HEK293 (cell line): ENCODE data around the gene RAB5IF.

Source experiments
- CTCF ChIA-PET: fragments of 350-600 bp; formaldehyde crosslinking; extraction: SDS; loops from one replicate; lab custom pipeline; 2021; ENCODE audit warnings: antibody characterized with exemption; lab: Yijun Ruan, JAX
- POLR2A ChIA-PET: fragments of 300-600 bp; formaldehyde crosslinking; extraction: SDS; loops from one replicate; lab custom pipeline; 2020; ENCODE audit warnings: antibody characterized with exemption, inconsistent platforms; lab: Yijun Ruan, JAX
- H3K27ac ChIP-seq: fragments of 200-500 bp; sonication (Bioruptor generic); 2 replicates; pipeline ENCODE4 v1.5.1; 2014; ENCODE audit warnings: low read depth, low read length, control low read depth, inconsistent platforms; ENCODE audit errors: extremely low read depth
- H3K36me3 ChIP-seq, 2 experiments: fragments of 200-500 bp in 1 of 2; sonication (Bioruptor generic) in 1 of 2; 1 replicate in 1 of 2; 2 replicates in 1 of 2; pipeline ENCODE4 v1.5.1; 2014 to 2017; ENCODE audit warnings: inconsistent platforms in 2 of 2, low read length in 2 of 2; ENCODE audit not compliant: control insufficient read depth in 2 of 2, insufficient read depth in 1 of 2
- H3K4me1 ChIP-seq: fragments of 200-500 bp; sonication (Bioruptor generic); 2 replicates; pipeline ENCODE4 v1.5.1; 2014; ENCODE audit warnings: mild to moderate bottlenecking, low read length, inconsistent platforms; ENCODE audit not compliant: control insufficient read depth, insufficient read depth
- H3K4me3 ChIP-seq: 2 replicates; pipeline ENCODE4 v1.5.1; 2011; ENCODE audit warnings: low read depth, mild to moderate bottlenecking, control low read depth, low read length, moderate library complexity
- H3K9me3 ChIP-seq: fragments of 200-500 bp; sonication (Bioruptor generic); 2 replicates; pipeline ENCODE4 v1.5.1; 2014; ENCODE audit warnings: low read depth, low read length, inconsistent platforms; ENCODE audit not compliant: control insufficient read depth, insufficient read depth
- CTCF ChIP-seq: fragments of 450-650 bp; formaldehyde crosslinking; IDR thresholded peaks from 2 replicates; pipeline ENCODE4 v1.5.1; 2016; ENCODE audit warnings: missing biosample characterization, missing genetic modification characterization
- FEZF1 ChIP-seq: fragments of 450-650 bp; formaldehyde crosslinking; IDR thresholded peaks from 2 replicates; pipeline ENCODE4 v1.5.1; 2016; ENCODE audit warnings: missing biosample characterization, missing genetic modification characterization
- REST ChIP-seq: fragments of 450-650 bp; formaldehyde crosslinking; IDR thresholded peaks from 2 replicates; pipeline ENCODE4 v1.5.1; 2016; ENCODE audit warnings: missing biosample characterization, missing genetic modification characterization
- SETDB1 ChIP-seq: IDR thresholded peaks from one replicate; pipeline ENCODE4 v1.6.1; 2017; ENCODE audit warnings: mild to moderate bottlenecking, low read length, moderate library complexity, mixed read lengths; ENCODE audit not compliant: insufficient read length
- ZBTB17 ChIP-seq: fragments of 450-650 bp; formaldehyde crosslinking; IDR thresholded peaks from 2 replicates; pipeline ENCODE4 v1.5.1; 2016; ENCODE audit warnings: missing biosample characterization, missing genetic modification characterization
- ZNF114 ChIP-seq: fragments of 450-650 bp; formaldehyde crosslinking; IDR thresholded peaks from 2 replicates; pipeline ENCODE4 v1.5.0; 2017; ENCODE audit warnings: missing biosample characterization, missing genetic modification characterization
- ZNF121 ChIP-seq: fragments of 450-650 bp; formaldehyde crosslinking; IDR thresholded peaks from 2 replicates; pipeline ENCODE4 v1.5.1; 2016; ENCODE audit warnings: missing biosample characterization, missing genetic modification characterization
- ZNF132 ChIP-seq: fragments of 450-650 bp; formaldehyde crosslinking; IDR thresholded peaks from 2 replicates; pipeline ENCODE4 v1.5.1; 2017; ENCODE audit warnings: missing biosample characterization, missing genetic modification characterization, borderline replicate concordance
- ZNF138 ChIP-seq: fragments of 450-650 bp; formaldehyde crosslinking; IDR thresholded peaks from 2 replicates; pipeline ENCODE4 v1.5.1; 2016; ENCODE audit warnings: missing biosample characterization, missing genetic modification characterization, borderline replicate concordance
- ZNF146 ChIP-seq: fragments of 450-650 bp; formaldehyde crosslinking; IDR thresholded peaks from 2 replicates; pipeline ENCODE4 v1.5.1; 2016; ENCODE audit warnings: missing biosample characterization, missing genetic modification characterization
- ZNF16 ChIP-seq: fragments of 450-650 bp; formaldehyde crosslinking; IDR thresholded peaks from 2 replicates; pipeline ENCODE4 v1.5.1; 2016; ENCODE audit warnings: low read depth, missing biosample characterization, missing genetic modification characterization
- ZNF423 ChIP-seq: fragments of 450-650 bp; formaldehyde crosslinking; IDR thresholded peaks from 2 replicates; pipeline ENCODE4 v1.5.1; 2016; ENCODE audit warnings: missing biosample characterization, missing genetic modification characterization
- ZNF433 ChIP-seq: fragments of 450-650 bp; formaldehyde crosslinking; IDR thresholded peaks from 2 replicates; pipeline ENCODE4 v1.5.1; 2016; ENCODE audit warnings: missing biosample characterization, missing genetic modification characterization, low read depth
- ZNF449 ChIP-seq: fragments of 450-650 bp; formaldehyde crosslinking; IDR thresholded peaks from 2 replicates; pipeline ENCODE4 v1.5.1; 2017; ENCODE audit warnings: missing biosample characterization, mild to moderate bottlenecking, missing genetic modification characterization, moderate library complexity
- ZNF654 ChIP-seq: fragments of 450-650 bp; formaldehyde crosslinking; IDR thresholded peaks from 2 replicates; pipeline ENCODE4 v1.5.1; 2016; ENCODE audit warnings: low read depth, missing biosample characterization, missing genetic modification characterization
- ZNF747 ChIP-seq: fragments of 450-650 bp; formaldehyde crosslinking; IDR thresholded peaks from 2 replicates; pipeline ENCODE4 v1.5.1; 2016; ENCODE audit warnings: missing biosample characterization, missing genetic modification characterization
- ZNF76 ChIP-seq: fragments of 450-650 bp; formaldehyde crosslinking; IDR thresholded peaks from 2 replicates; pipeline ENCODE4; 2016; ENCODE audit warnings: low read depth, missing biosample characterization, missing genetic modification characterization, borderline replicate concordance
- ZSCAN30 ChIP-seq: fragments of 450-650 bp; IDR thresholded peaks from 2 replicates; pipeline ENCODE4 v1.5.1; 2018; ENCODE audit warnings: missing biosample characterization, mild to moderate bottlenecking, missing genetic modification characterization, moderate library complexity

Gene RAB5IF

GRCh38 chr20:36632147-36632486 is 26.5 kb downstream of the RAB5IF start (continued):
- TF ChIP-seq FEZF1, result no peak
- no peak for TF ChIP-seq ZNF747 (tag by site-specific recombination)
- TF ChIP-seq ZNF654 (tag by site-specific recombination), result no peak
- no peak for TF ChIP-seq ZNF16 (tag by site-specific recombination)

- no peak overlapping the region for H3K27ac ChIP-seq
- POLR2A ChIA-PET, result interaction anchor here (0.7 kb wide), 1 partner anchor 14 kb away, joined by 3 read pairs; no protein-coding TSS in a partner anchor
- no peak for TF ChIP-seq ZNF76 (tag by site-specific recombination)
- no peak for TF ChIP-seq ZNF423 (tag by site-specific recombination)
- no peak for TF ChIP-seq ZSCAN30 (tag by site-specific recombination)
- TF ChIP-seq ZNF138 (tag by site-specific recombination), result no peak
- no peak for TF ChIP-seq SETDB1
- no peak for TF ChIP-seq ZNF146 (tag by site-specific recombination)
- no peak for TF ChIP-seq ZNF132
- no peak for TF ChIP-seq ZBTB17
- no peak for TF ChIP-seq CTCF (tag by site-specific recombination)
- TF ChIP-seq REST, result no peak
- no peak for TF ChIP-seq ZNF121
- no peak for TF ChIP-seq ZNF114 (tag by site-specific recombination)
- CTCF ChIA-PET, result interaction anchor here (0.7 to 1.1 kb wide), 2 partner anchors 20 to 21 kb away, joined by 3 to 4 read pairs; no protein-coding TSS in a partner anchor
- no peaks in the 10 kb centered on the region for H3K36me3 ChIP-seq
- H3K9me3 ChIP-seq, result no peaks in the 10 kb centered on the region
- H3K4me1 ChIP-seq, result no peaks in the 10 kb centered on the region
- H3K4me3 ChIP-seq, result no peak overlapping the region
Measured at GRCh38 chr20:36632487-36633284, 27.1 kb downstream of the RAB5IF start.

- no peak overlapping the region for H3K4me3 ChIP-seq
- POLR2A ChIA-PET, result interaction anchor here (0.5 to 0.7 kb wide), 2 partner anchors 15 to 359 kb away, joined by 3 read pairs; no protein-coding TSS in a partner anchor
- no peaks in the 10 kb centered on the region for H3K4me1 ChIP-seq
- no peak overlapping the region for H3K27ac ChIP-seq
- CTCF ChIA-PET, result interaction anchor here (0.7 to 1.1 kb wide), 2 partner anchors 20 to 21 kb away, joined by 3 to 4 read pairs; no protein-coding TSS in a partner anchor
- TF ChIP-seq ZNF433 (tag by site-specific recombination), result no peak
- TF ChIP-seq CTCF (tag by site-specific recombination), result no peak
- no peak for TF ChIP-seq ZNF449 (tag by site-specific recombination)
- no peaks in the 10 kb centered on the region for H3K36me3 ChIP-seq
- H3K9me3 ChIP-seq, result no peaks in the 10 kb centered on the region
Measured at GRCh38 chr20:36633285-36633772, 27.8 kb downstream of the RAB5IF start.
